ENCODE data around the gene ACAA2. TPM values are rescaled to one million over a fixed set of nuclear protein-coding genes. Genes with fewer than 3 reads are reported as not detected.

ACAA2 gene
- total RNA-seq, 1 experiment from 2014 or later, result 33.7 TPM

DNA sequence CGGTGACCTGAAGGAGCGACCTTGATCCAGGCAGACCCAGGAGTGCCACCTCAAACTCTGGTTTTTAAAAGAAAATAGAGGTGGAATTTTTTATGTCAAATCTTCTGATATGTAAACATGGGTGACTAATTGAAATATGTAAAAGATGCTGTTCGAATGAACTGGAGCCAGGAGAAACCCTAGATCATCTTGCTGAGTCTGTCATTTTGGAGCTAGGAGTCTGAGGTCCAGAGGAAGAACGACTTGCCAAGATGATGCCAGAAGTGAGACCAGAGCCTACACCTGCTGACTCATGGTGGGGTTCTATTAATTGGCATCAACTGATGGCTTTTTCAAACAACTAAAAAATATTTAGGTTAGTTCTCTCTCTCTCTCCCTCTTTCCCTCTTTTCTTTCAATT, 74.1 kb downstream of the ACAA2 start:
- DNase-seq, result no peak
- Histone ChIP-seq H3K27me3 (ENCODE audit: insufficient read depth, low read depth) (no peaks in the 10 kb centered on the region), H4K20me1 (ENCODE audit: insufficient read depth) (no peaks in the 10 kb centered on the region), H3K9me3 (ENCODE audit: insufficient read depth, low read depth) (no peaks in the 10 kb centered on the region; the same call in 1 of the 2 replicates), H3K9me2 (ENCODE audit: insufficient read depth) (no peaks in the 10 kb centered on the region), H3K4me2 (no peak overlapping the region), H3F3A (ENCODE audit: insufficient read depth, low read depth) (no peaks in the 10 kb centered on the region), H3K36me3 (ENCODE audit: low read depth) (no peaks in the 10 kb centered on the region), H3K4me1 (replicated peaks; ENCODE audit: insufficient read depth) (no peaks in the 10 kb centered on the region), H3K79me2 (ENCODE audit: low read depth) (no peaks in the 10 kb centered on the region), H2AFZ (no peak overlapping the region), H3K4me3 (no peak overlapping the region), H3K27ac (no peak overlapping the region)
- intact Hi-C loops (cut with micrococcal nuclease; ENCODE audit: unreplicated experiment), result no loop called here
- BruUV-seq (replicated peaks), result no TSS peak
- TF ChIP-seq, protein P1, sequence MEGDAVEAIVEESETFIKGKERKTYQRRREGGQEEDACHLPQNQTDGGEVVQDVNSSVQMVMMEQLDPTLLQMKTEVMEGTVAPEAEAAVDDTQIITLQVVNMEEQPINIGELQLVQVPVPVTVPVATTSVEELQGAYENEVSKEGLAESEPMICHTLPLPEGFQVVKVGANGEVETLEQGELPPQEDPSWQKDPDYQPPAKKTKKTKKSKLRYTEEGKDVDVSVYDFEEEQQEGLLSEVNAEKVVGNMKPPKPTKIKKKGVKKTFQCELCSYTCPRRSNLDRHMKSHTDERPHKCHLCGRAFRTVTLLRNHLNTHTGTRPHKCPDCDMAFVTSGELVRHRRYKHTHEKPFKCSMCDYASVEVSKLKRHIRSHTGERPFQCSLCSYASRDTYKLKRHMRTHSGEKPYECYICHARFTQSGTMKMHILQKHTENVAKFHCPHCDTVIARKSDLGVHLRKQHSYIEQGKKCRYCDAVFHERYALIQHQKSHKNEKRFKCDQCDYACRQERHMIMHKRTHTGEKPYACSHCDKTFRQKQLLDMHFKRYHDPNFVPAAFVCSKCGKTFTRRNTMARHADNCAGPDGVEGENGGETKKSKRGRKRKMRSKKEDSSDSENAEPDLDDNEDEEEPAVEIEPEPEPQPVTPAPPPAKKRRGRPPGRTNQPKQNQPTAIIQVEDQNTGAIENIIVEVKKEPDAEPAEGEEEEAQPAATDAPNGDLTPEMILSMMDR (conservative IDR thresholded peaks at IDR 0.05), result no peak
- TF ChIP-seq EZH2 (IDR thresholded peaks at IDR 0.05; ENCODE audit: low read depth), result no peak
- ChIA-PET CTCF (no interaction called here), POLR2A (ENCODE audit: unreplicated experiment) (interaction anchor here (0.6 kb wide), 1 partner anchor 178 kb away, joined by 4 read pairs; no protein-coding TSS in a partner anchor)

DNA sequence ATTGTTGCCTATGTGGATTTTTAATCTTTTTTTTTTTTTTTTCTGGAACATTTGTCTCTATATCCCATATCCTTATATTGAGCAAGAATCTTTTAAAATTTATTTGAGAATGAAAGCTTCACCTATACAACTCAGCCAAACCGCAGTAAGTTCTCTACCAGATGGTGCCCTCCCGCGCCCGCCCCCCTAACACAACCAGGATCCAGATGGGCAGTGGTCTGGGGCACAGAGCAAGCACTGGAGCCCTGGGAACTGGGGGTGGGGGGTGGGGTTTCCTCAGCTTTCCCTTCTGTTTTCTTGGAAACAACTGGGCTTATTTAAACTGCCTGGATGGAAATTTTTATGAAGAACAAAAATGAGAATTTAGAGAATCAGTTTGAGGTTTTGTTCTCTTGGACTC, 74.6 kb downstream of the ACAA2 start:
- no peaks in the 10 kb centered on the region; the same call in 1 of the 2 replicates for H3K9me3 ChIP-seq (ENCODE audit: insufficient read depth, low read depth)
- intact Hi-C loops (cut with micrococcal nuclease; ENCODE audit: unreplicated experiment), result no loop called here
- no peak overlapping the region for H2AFZ ChIP-seq
- H3K27me3 ChIP-seq (ENCODE audit: insufficient read depth, low read depth), result no peaks in the 10 kb centered on the region
- H3F3A ChIP-seq (ENCODE audit: insufficient read depth, low read depth), result no peaks in the 10 kb centered on the region
- H3K36me3 ChIP-seq (ENCODE audit: low read depth), result no peaks in the 10 kb centered on the region
- peaks cover 3% of the 10 kb centered on the region; the same call in 1 of the 2 replicates for H3K4me1 ChIP-seq (replicated peaks; ENCODE audit: insufficient read depth)
- no peaks in the 10 kb centered on the region for H3K9me2 ChIP-seq (ENCODE audit: insufficient read depth)
- H3K4me3 ChIP-seq, result no peak overlapping the region
- TF ChIP-seq, protein P1 (conservative IDR thresholded peaks at IDR 0.05), result no peak
- TF ChIP-seq EZH2 (IDR thresholded peaks at IDR 0.05; ENCODE audit: low read depth), result no peak
- DNase-seq, result no peak
- H3K79me2 ChIP-seq (ENCODE audit: low read depth), result no peaks in the 10 kb centered on the region
- no peaks in the 10 kb centered on the region for H4K20me1 ChIP-seq (ENCODE audit: insufficient read depth)
- no peak overlapping the region for H3K27ac ChIP-seq
- ChIA-PET CTCF (no interaction called here), POLR2A (ENCODE audit: unreplicated experiment) (interaction anchor here (0.6 kb wide), 1 partner anchor 178 kb away, joined by 4 read pairs; no protein-coding TSS in a partner anchor)
- BruUV-seq (replicated peaks), result no TSS peak
- H3K4me2 ChIP-seq, result no peak overlapping the region

DNA sequence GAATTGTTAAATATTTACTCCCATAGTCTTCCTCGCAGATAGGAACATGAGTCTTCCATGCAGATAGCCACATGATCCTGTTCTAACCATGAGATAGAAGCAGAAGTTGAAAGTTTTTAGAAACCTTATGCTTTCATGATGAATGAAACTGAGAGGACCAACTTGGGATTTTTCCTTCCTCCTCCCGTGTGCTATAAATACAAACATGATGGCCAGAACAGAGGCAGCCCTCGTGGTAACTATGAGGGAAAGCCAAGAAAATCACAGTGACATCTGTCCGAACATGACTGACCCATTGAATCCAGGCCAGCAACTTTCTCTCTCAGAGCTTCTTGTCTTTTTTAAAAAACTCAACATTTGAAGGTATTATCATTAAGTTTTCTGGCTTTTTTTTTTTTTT, 78.5 kb downstream of the ACAA2 start:
- Histone ChIP-seq H4K20me1 (ENCODE audit: insufficient read depth) (no peaks in the 10 kb centered on the region), H3K36me3 (ENCODE audit: low read depth) (no peaks in the 10 kb centered on the region), H3K4me2 (no peak overlapping the region), H3K4me3 (no peak overlapping the region), H3F3A (ENCODE audit: insufficient read depth, low read depth) (peaks cover 24% of the 10 kb centered on the region), H3K9me3 (ENCODE audit: insufficient read depth, low read depth) (no peaks in the 10 kb centered on the region; the same call in 1 of the 2 replicates), H3K27me3 (ENCODE audit: insufficient read depth, low read depth) (no peaks in the 10 kb centered on the region), H2AFZ (no peak overlapping the region), H3K79me2 (ENCODE audit: low read depth) (no peaks in the 10 kb centered on the region), H3K9me2 (ENCODE audit: insufficient read depth) (no peaks in the 10 kb centered on the region), H3K27ac (no peak overlapping the region), H3K4me1 (replicated peaks; ENCODE audit: insufficient read depth) (peaks cover 42% of the 10 kb centered on the region)
- ChIA-PET CTCF (no interaction called here), POLR2A (ENCODE audit: unreplicated experiment) (no interaction called here)
- TF ChIP-seq, protein P1 (conservative IDR thresholded peaks at IDR 0.05), result no peak
- no peak for TF ChIP-seq EZH2 (IDR thresholded peaks at IDR 0.05; ENCODE audit: low read depth)
- BruUV-seq (replicated peaks), result no TSS peak
- intact Hi-C loops (cut with micrococcal nuclease; ENCODE audit: unreplicated experiment), result no loop called here
- DNase-seq, result no peak

Data from PC-9 (cell line).